G401.6 (cell line): ENCODE results near the gene KCNS3.
A peak's percentile ranks its signal among the peaks of the same experiment; 100 is the strongest.

Source experiments
- FAIRE-seq: peaks from 2 replicates; lab custom pipeline; 2012; peaks lifted over from hg19 to GRCh38; lab: Jason Lieb, UNC

The KCNS3 gene, protein sequence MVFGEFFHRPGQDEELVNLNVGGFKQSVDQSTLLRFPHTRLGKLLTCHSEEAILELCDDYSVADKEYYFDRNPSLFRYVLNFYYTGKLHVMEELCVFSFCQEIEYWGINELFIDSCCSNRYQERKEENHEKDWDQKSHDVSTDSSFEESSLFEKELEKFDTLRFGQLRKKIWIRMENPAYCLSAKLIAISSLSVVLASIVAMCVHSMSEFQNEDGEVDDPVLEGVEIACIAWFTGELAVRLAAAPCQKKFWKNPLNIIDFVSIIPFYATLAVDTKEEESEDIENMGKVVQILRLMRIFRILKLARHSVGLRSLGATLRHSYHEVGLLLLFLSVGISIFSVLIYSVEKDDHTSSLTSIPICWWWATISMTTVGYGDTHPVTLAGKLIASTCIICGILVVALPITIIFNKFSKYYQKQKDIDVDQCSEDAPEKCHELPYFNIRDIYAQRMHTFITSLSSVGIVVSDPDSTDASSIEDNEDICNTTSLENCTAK

DNA sequence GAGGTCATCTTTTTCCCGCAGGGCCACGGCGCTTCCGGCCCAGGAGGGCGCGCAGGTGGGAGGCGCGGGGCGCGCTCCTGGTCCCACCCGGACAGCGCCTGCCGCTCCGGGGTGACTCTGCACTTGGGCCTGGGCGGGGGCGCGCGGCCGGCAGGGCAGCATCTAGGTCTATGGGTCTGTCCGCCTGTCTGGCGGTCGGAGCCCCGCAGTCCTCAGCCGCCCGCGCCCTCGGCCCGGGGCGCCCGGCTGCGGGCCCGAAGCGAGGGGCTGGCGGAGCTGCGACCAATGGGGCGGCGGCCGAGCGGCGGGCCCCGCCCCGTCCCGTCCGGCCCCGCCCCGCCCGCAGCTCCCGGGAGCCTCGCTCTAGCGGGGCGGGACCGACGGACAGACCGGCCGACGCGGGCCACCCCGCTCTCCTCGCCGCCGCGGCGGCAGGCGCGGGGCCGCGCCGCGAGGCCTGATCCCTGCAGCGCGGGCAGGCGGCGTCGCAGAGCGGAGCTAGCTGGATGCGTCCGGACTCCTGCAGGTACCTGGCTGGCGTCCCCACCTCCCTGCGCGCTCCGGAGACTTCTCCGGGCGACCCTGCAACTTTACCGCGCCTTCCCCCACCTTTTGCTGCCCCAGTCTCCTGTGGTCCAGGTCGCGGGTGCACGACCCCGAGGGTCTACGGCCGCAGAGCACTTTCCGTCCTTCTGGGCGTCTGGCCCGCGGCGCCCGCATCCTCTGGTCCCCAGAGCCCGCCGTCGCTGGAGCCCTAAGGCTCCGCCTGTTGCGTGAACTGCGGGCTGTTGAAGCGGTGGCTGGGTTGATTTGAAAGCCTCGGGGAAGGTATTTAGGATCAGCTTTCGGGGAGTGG is at the start of gene KCNS3:
TSS of gene KCNS3 (plus strand) at position 387 of the 856 bp plus-strand sequence. CDS start 52,342 bp downstream, outside the sequence.
- no peak for FAIRE-seq

- FAIRE-seq = peak; percentile 44
Measured at GRCh38 chr2:17830053-17831034, 48.1 kb upstream of the KCNS3 start.

DNA sequence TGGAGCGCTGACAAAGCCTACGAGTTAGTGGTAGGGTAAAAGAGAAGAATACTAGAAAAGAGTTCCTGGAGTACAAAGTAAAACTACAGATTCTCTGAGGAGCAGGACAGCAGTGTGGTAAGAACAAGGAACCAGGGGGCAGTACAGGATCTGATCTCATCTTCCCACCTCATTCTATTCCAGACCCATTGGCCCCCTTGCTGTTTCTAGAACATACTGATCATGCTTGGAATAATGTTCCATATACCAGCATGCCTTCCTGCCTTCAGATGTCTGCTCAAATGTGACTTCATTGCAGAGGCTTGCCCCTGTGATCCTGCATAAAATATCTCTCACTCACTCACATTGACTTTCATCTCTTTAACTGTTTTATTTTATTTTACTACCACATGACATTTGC is 43.0 kb upstream of the KCNS3 start:
- no peak for FAIRE-seq

DNA sequence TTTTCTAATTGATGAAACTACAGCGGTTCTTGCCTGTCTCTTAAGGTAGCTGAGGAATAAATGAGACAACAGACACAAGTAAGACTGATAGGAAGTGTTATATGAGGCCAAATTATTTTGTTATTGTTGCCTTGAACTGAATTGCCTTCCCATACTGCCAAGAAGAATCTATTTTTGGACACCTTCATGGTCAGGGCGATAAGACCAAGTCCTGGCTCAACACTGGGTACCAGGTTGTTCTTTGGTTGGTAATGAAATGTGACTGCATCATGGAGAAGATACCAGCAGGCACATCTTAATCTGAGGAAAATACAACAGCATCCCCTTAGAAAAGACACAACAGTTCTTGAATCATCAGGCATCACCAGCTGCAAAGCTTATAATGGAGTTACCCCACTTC is 38.5 kb upstream of the KCNS3 start:
- no peak for FAIRE-seq

DNA sequence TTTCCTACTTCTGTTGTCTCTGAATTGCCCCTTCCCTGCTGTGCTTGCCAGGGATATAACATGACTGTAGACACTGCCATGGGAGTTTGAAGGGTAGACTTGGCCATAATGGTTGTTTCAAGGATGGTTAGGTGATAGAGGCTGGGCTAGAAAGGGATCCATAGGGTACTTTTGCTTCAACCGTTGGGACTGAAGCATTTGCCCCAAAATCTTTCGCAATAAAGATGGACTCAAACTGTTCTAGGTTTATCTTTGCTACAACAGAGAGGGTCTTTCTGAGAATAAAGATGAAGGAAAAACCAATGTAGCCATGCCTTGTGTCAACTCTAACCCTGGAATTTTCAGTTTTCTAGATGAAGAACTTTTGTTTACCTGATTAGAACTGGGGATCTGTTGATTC is 35.0 kb upstream of the KCNS3 start:
- FAIRE-seq = no peak

- FAIRE-seq = no peak
Measured at GRCh38 chr2:17845806-17846205, 32.7 kb upstream of the KCNS3 start.

DNA sequence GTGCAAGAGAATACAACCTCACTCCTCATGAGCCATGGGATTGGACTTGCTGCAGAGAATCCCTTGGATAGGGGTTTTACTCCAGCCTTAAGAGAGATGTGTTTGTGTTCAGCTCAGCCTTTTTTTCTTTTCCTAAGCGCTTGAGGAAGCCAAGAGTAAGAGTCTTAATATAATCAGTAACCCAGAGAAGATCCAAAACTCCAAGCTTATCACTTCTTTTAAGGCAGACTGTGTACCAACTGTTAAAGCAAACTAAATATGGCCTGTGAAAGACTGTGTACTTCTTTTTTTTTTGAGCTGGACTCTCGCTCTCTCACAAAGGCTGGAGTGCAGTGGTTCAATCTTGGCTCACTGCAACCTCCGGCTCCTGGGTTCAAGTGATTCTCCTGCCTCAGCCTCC is 31.8 kb upstream of the KCNS3 start:
- no peak for FAIRE-seq

GRCh38 chr2:17847236-17847635 is 31.2 kb upstream of the KCNS3 start:
- FAIRE-seq = no peak

GRCh38 chr2:17849275-17849674 is 29.2 kb upstream of the KCNS3 start:
- FAIRE-seq = no peak

DNA sequence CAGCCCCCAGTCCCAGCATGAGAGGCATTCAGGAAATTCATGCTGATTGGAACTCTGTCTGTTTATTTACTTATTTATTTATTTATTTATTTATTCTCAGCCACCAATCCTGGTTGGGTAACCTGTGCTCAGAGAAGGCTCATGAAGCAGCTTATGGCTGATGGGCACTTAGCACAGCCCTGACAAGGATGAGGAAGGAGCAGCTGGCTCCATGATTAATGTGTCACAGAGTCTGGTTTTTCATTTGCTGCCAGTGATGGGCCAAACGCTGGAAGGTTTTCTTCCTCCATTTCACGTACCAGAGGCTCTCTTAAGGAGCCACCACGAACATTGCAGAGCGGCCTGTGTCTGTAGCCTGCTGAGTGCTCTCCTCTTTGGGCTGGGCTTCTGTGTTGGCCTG is 28.3 kb upstream of the KCNS3 start:
- no peak for FAIRE-seq

- FAIRE-seq = no peak
Measured at GRCh38 chr2:17851731-17852585, 26.5 kb upstream of the KCNS3 start.

DNA sequence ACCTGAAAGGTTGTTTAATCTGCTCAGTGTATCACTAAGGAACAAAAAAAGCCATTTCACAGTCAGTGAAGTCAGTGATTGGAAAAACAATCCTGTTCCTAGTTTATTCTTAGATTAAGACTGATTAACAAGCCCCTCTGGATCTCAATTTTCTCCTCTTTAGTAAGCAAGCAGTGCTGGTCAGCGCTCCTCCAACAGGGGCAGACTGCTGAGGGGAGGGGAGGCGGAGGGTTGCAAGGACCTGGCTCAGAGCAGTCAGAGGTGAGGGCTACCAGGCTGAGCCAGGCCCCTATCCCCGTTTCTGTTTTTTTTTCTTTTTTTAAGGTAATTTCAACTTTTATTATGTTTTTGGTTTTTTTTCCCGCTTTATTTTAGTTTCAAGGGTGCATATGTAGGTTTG is 24.7 kb upstream of the KCNS3 start:
- FAIRE-seq = no peak

- FAIRE-seq = no peak
Measured at GRCh38 chr2:17857021-17857420, 21.4 kb upstream of the KCNS3 start.

DNA sequence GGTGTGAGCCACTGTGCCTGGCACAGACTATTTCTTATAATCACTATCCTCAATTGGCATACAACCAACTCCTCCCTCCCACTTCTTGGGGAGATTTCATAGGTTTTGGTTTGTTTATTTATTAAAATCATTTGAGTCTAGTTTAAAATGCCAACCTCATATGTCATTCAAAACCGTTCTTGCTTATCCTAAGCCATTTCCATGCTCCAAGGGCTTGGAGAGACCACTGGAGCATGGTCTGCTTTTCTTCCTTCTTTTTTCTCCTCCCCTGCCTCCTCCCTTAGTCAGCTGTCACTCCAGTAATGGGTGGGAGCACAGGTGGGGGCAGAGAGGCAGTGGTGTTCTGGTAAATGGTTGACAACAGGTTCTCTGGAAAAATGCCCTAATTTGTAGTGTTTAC is 20.4 kb upstream of the KCNS3 start:
- FAIRE-seq = no peak

DNA sequence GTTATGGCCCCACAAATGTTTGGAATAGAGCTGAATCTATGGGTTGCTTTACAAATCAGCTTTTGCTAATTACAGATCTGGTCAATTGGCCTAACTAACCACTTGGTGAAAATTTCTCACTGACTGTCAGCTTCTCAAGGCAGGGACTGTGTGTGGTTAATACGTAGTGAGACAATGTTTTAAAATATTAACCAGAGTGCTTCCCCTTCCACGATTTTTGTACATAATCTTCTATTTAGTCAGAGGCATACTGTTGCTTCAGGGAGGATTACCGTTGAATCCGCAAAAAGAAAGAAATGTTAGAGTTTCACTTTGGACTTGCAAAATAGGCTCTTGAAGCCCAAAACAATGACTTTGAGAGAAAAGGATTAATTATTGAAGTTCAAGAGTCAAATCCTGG is 14.9 kb upstream of the KCNS3 start:
- FAIRE-seq = no peak

DNA sequence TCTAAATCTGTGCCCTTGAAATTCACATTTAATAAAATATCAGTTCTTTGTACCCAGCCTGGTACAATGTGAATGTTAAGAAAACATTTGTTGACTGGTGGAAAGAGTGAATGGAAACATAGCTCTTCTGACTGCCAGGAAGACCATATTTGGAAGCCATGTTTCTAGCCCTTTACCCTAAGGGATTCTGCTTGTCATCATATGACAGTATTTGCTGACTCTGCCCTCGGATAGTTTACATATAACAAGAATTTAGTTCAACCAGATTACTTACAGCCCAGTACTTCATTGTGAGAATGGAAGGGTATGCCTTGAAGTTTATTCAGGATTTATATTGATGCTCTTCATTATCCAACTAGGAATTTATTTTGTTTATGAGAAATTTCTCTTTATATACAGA is 13.8 kb upstream of the KCNS3 start:
- FAIRE-seq = no peak

DNA sequence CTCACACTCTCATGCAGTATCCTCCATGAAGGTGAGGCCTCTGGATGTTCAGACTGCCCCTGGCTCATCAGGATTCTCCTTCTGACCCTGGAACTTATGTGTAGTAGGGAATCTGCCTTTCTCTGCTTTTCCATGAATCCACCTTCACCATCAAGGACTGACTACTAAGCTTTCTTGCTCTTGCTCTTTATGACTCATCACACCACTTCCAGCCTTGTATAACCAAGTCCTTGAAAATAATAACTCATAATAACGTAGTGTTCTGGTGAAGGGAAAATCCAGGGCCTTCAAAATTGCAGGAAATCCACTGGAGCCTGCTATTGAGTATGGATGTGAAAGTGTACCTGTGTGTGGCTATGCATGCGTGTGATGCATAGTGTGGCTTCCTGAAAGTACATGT is 11.3 kb upstream of the KCNS3 start:
- FAIRE-seq = no peak

- FAIRE-seq = no peak
Measured at GRCh38 chr2:17869128-17869527, 9.3 kb upstream of the KCNS3 start.

DNA sequence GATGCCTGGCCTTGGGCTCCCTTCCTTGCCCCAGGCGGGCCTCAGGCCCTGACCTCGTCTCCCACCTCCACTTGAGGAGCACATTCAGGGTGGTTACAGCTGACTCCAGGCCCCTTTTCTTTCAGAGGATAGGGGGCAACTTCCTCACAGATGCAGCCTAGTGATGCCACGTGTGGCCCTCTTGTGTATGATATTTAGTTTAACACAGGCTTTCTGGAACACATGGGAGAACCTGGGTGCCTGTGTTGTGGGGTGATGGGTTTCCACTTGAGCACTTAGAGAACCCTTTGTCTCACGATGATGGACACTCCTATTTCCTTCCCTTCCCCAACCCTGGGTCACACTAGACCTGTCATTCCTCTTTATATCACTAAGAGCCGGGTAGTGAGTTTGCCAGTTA is 6.8 kb upstream of the KCNS3 start:
- FAIRE-seq = no peak

DNA sequence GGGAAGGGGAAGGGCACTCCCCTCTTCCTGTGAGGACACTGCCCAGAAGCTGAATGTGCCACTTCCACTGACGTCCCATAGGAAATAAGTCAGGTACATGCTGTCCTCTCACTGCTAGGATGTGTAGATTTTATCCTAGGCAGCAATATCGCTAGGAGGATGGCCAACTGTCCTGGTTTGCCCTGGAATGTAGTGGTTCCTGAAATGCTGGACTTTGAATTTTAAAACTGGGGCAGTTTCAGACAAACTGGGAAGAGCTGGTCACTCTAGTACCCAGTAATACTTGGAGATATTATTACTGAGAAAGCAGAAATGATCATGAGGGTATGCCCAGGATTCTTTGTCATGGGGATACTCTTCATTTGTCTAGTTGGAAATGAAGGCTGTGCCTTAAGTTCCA is 5.4 kb upstream of the KCNS3 start:
- FAIRE-seq = no peak

GRCh38 chr2:17876590-17876989 is 1.9 kb upstream of the KCNS3 start:
- FAIRE-seq = no peak
